ENCODE results near the gene SYP.
"Not testable (repeated sequence)": the region's sequence is repeated elsewhere in the genome, so short reads cannot be mapped to it uniquely, and the experiment has no call there.

The SYP gene

GRCh38 chrX:49189606-49190005 lies 10.4 kb downstream of the SYP start:
- DNase-seq (ENCODE audit: low read depth in 2 of 2): no peak

GRCh38 chrX:49188468-49189076 lies 11.4 kb downstream of the SYP start:
- no peak for DNase-seq (ENCODE audit: low read depth in 2 of 2)

DNA sequence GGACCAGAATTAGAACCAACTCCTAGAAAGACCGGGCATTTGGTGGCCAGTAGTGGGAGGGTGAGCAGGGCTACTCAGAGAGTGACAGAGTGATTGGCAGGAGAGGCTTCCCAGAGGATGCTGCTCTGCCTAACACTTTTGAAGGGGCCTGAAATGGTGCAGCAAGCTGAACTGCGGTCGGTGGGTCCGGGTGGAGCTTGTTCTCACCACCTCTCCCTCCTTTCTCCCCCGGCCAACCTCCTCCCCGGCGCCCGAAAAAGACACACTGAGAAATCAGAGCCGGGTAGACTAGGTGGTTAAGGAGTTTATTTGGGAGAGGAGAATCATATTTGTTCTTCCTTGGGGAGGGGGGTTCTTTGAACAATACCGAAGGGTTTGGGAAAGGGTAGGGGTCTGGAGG lies 12.5 kb downstream of the SYP start:
- no peak for DNase-seq (ENCODE audit: low read depth in 2 of 2)

DNA sequence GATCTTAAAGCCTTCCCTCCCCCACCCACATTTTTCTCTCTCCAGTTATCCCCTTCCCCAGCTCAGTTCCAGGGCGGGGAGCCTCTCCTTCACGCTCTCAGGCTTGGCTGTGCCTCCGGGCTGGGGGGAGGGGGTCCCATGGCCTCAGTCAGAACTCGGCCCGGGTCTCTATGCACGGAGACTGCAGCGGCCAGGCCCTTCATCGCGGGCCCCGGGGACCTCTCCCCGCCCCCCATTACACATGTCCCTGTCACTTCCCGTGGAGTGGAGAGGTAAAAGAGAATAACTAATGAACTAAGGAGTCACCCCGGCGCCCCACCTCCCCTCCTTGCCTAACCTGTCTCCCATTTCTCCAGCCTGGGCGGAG lies 13.0 kb downstream of the SYP start:
- no peak for DNase-seq (ENCODE audit: low read depth in 2 of 2)

GRCh38 chrX:49186125-49187027 lies 13.6 kb downstream of the SYP start, which contains the start of gene PRICKLE3:
Gene PRICKLE3, minus strand, starts transcription at chrX:49186373. Its CDS starts 76 bp downstream, at chrX:49186297.
- no peak for DNase-seq (ENCODE audit: low read depth in 2 of 2)

DNA sequence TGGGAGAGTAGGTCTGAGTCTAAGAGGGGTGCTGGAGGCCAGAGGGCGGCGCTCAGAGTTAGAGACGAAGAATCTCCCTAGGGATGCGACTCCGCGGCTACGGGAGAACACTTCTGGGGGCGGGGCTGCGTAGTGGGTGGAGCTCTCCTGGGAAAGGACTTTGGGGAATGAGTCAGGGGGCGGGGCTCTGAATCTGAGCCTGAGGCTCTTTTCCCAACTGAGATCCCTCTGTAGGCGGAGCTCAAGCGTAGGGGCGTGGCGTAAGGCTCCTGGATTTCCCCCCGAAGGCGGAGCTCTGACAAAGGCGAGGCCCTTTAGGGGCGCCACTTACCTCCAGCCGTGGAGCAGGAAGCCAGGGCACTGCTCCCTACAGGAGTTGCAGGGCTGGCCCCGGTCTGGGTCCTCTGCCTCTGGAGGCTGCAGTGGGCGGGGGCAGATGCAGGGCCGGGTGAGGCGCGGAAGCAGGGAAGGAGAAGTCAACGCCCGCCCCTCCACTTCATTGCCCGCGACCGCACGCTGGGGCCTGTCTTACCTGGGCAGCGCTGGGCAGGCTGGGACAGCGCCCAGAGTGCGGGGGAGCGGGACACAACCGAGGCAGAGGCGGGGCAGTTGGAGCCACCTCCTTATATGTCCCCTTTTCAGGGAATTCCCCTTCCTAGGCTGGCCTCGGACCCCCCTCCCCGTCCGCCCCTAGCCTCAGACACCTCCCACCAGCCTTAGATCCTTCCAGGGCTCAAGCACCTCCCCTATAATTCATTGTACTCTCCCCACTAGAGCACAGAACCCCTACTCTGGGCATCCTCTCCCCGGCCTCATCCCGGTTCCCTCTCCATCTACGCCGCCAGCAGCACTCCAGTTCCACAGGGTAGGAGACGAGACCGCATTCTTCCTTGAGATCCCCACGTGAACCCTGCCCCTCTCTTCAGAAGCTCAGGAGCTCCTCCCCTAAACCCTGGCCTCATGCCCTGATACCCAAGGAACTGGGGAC lies 15.4 kb downstream of the SYP start:
- DNase-seq (ENCODE audit: low read depth in 2 of 2): peak; percentile 73 to 76

GRCh38 chrX:49183701-49184281 lies 16.2 kb downstream of the SYP start:
- no peak for DNase-seq (ENCODE audit: low read depth in 2 of 2)

DNA sequence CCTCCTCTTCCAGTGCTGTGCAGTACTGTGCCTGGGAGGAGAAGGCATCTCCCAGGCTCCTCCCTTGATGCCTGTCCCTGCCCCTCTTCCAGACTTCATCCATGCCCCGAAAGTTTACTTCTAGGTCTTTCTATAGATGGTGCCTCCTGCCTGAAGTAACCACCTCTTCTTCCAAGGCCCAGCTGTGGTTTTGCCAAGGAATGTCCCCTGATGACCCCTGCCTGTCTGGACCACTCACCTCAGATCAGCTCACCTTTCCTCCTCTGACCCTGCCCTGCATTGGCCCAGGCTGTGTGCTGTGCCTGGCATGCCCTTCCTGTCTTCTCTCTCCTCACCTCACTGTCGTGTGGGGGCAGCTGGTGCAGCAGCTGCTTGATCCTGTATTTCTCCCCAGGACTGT lies 20.6 kb downstream of the SYP start:
- no peak for DNase-seq (ENCODE audit: low read depth in 2 of 2)

- DNase-seq (ENCODE audit: low read depth in 2 of 2): no peak
Observed at GRCh38 chrX:49178537-49178936, 21.5 kb downstream of the SYP start.

GRCh38 chrX:49177873-49178480 lies 22.0 kb downstream of the SYP start:
- DNase-seq (ENCODE audit: low read depth in 2 of 2): no peak

DNA sequence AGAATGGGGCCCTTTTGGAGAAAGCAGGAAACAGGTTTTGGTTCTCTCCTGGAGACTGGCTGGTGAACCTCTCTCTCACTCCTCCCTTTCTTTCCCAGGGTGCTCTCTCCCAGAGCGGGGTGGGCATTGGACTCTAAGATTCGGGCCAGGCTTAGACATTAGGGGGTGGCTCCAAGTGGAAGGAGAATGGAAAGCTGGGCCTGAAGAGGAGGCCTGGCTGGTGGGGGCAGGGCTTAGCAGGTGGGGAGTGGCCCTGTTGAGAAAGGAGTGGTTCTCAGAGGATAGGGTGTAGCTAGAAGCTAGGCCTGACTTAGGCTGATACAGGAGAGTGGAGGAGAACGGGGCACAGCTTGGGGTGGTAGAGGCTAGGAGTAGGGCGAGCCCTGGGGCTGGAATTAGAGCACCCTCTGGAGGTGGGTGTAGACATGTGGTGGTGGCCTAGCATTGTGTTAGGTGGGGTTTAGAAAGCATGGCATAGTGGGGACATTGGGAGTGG lies 22.6 kb downstream of the SYP start:
- DNase-seq (ENCODE audit: low read depth in 2 of 2): no peak

- DNase-seq (ENCODE audit: low read depth in 2 of 2): no peak
Observed at GRCh38 chrX:49176421-49177326, 23.3 kb downstream of the SYP start.

- no peak for DNase-seq (ENCODE audit: low read depth in 2 of 2)
Observed at GRCh38 chrX:49175435-49176274, 24.3 kb downstream of the SYP start.

- no peak for DNase-seq (ENCODE audit: low read depth in 2 of 2)
Observed at GRCh38 chrX:49174723-49175122, 25.3 kb downstream of the SYP start.

- DNase-seq (ENCODE audit: low read depth in 2 of 2): not testable (repeated sequence)
Observed at GRCh38 chrX:49173544-49173943, 26.4 kb downstream of the SYP start.

DNA sequence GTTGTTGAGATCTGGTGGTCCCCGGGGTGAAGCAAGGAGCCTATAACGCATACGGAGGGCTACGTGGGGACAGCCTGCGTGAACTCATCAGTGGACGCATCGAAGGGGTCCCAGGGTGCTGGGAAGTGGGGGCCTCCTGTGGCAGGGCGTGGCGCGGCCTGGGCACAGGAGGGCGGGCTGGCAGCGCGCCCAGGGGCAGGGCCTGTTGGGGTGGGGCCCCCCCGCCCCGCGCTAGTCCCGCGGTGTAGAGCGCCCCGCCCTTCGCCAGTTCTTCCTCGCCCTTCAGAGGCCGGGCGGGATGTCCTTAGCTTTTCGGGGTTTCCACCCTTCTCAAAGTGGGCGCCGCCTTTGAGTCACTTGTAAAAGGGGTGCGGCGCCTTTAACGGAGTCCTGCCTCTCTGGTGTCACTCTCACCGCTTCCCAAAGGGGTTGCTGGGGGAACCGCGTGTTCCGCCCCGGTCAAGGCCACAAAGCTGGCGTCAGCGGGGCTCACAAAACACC lies 27.7 kb downstream of the SYP start:
- no peak for DNase-seq (ENCODE audit: low read depth in 2 of 2)

GRCh38 chrX:49171752-49172279 lies 28.2 kb downstream of the SYP start, which contains the start of gene PLP2:
Gene PLP2, plus strand, starts transcription at chrX:49171898. Its CDS starts 103 bp downstream, at chrX:49172001.
- DNase-seq (ENCODE audit: low read depth in 2 of 2): no peak

GRCh38 chrX:49167740-49168108 lies 32.3 kb downstream of the SYP start:
- DNase-seq (ENCODE audit: low read depth in 2 of 2): no peak
